RWPE1 (cell line): ENCODE measurements around the gene WNT3A.

Experiments
- CTCF ChIA-PET: fragments of 350-600 bp; sonication (Branson Sonifier 250); formaldehyde crosslinking; extraction: SDS; loops from one replicate; lab custom pipeline; 2021; lab: Yijun Ruan, JAX
- POLR2A ChIA-PET: fragments of 400-600 bp; formaldehyde crosslinking; extraction: SDS; loops from one replicate; lab custom pipeline; 2020; ENCODE audit warnings: antibody characterized with exemption; ENCODE audit not compliant: low non-redundant PET; lab: Yijun Ruan, JAX
- DNase-seq: peaks from one replicate; pipeline ENCODE4 v3.0.0; 2012; ENCODE audit warnings: low spot score
- H3K27ac ChIP-seq: fragments of 450-650 bp; 2 replicates; pipeline ENCODE4 v1.5.1; 2017
- TF ChIP-seq, protein P1 (sequence below): fragments of 450-650 bp; conservative IDR thresholded peaks from 2 replicates; pipeline ENCODE4 v1.5.1; 2017; ENCODE audit warnings: low read depth, mild to moderate bottlenecking

Gene WNT3A

GRCh38 chr1:228072658-228073043 lies 65.9 kb downstream of the WNT3A start:
- no peak overlapping the region for H3K27ac ChIP-seq
- POLR2A ChIA-PET = no interaction called here
- TF ChIP-seq, protein P1, sequence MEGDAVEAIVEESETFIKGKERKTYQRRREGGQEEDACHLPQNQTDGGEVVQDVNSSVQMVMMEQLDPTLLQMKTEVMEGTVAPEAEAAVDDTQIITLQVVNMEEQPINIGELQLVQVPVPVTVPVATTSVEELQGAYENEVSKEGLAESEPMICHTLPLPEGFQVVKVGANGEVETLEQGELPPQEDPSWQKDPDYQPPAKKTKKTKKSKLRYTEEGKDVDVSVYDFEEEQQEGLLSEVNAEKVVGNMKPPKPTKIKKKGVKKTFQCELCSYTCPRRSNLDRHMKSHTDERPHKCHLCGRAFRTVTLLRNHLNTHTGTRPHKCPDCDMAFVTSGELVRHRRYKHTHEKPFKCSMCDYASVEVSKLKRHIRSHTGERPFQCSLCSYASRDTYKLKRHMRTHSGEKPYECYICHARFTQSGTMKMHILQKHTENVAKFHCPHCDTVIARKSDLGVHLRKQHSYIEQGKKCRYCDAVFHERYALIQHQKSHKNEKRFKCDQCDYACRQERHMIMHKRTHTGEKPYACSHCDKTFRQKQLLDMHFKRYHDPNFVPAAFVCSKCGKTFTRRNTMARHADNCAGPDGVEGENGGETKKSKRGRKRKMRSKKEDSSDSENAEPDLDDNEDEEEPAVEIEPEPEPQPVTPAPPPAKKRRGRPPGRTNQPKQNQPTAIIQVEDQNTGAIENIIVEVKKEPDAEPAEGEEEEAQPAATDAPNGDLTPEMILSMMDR = no peak
- CTCF ChIA-PET = interaction anchor here (1.5 kb wide), 1 partner anchor 36 kb away, joined by 3 read pairs; no protein-coding TSS in a partner anchor
- no peak for DNase-seq

GRCh38 chr1:228073061-228073856 lies 66.5 kb downstream of the WNT3A start:
- POLR2A ChIA-PET = no interaction called here
- TF ChIP-seq, protein P1 = no peak
- H3K27ac ChIP-seq = no peak overlapping the region
- DNase-seq = no peak
- CTCF ChIA-PET = interaction anchor here (0.6 to 2.0 kb wide), 12 partner anchors 22 to 1257 kb away, joined by 3 to 15 read pairs (median 4); partner anchors contain the start of gene WNT3A

GRCh38 chr1:228073857-228074545 lies 67.2 kb downstream of the WNT3A start:
- H3K27ac ChIP-seq = no peak overlapping the region
- CTCF ChIA-PET = interaction anchor here (0.7 to 2.0 kb wide), 13 partner anchors 23 to 302 kb away, joined by 3 to 15 read pairs (median 3); partner anchors contain the start of gene WNT3A
- TF ChIP-seq, protein P1 = peak; percentile 49
- no peak for DNase-seq
- POLR2A ChIA-PET = no interaction called here

GRCh38 chr1:228074954-228075730 lies 68.3 kb downstream of the WNT3A start:
- TF ChIP-seq, protein P1 = no peak
- CTCF ChIA-PET = interaction anchor here (0.7 to 2.0 kb wide), 3 partner anchors 63 to 76 kb away, joined by 3 to 10 read pairs (median 5); no protein-coding TSS in a partner anchor
- no peak overlapping the region for H3K27ac ChIP-seq
- DNase-seq = no peak
- POLR2A ChIA-PET = interaction anchor here (0.5 to 0.6 kb wide), 2 partner anchors 105 to 341 kb away, joined by 4 to 6 read pairs; no protein-coding TSS in a partner anchor

- H3K27ac ChIP-seq = no peak overlapping the region
- TF ChIP-seq, protein P1 = no peak
- ChIA-PET CTCF (interaction anchor here (1.0 to 1.8 kb wide), 2 partner anchors 71 to 76 kb away, joined by 3 to 12 read pairs; no protein-coding TSS in a partner anchor), POLR2A (interaction anchor here (0.5 kb wide), 1 partner anchor 105 kb away, joined by 4 read pairs; no protein-coding TSS in a partner anchor)
- no peak for DNase-seq
Observed at GRCh38 chr1:228075801-228076271, 69.0 kb downstream of the WNT3A start.
